IPS-15b (cell line): ENCODE data around the gene PCDH15.

Source experiments
- H3K27me3 ChIP-seq: one replicate; pipeline ENCODE4 v1.6.1; 2013; ENCODE audit warnings: low read length; ENCODE audit not compliant: control insufficient read depth, insufficient read depth
- H3K36me3 ChIP-seq: one replicate; pipeline ENCODE4 v1.6.1; 2013; ENCODE audit warnings: low read length; ENCODE audit not compliant: control insufficient read depth, insufficient read depth
- H3K4me1 ChIP-seq: one replicate; pipeline ENCODE4 v1.6.1; 2013; ENCODE audit warnings: mild to moderate bottlenecking, low read length; ENCODE audit not compliant: control insufficient read depth, insufficient read depth
- H3K4me3 ChIP-seq: one replicate; pipeline ENCODE4 v1.5.1; 2013; ENCODE audit warnings: low read depth, low read length
- H3K9ac ChIP-seq: one replicate; pipeline ENCODE4 v1.6.1; 2013; ENCODE audit warnings: low read depth, mild to moderate bottlenecking, low read length
- H3K9me3 ChIP-seq: one replicate; pipeline ENCODE4 v1.6.1; 2013; ENCODE audit warnings: mild to moderate bottlenecking, low read length; ENCODE audit not compliant: control insufficient read depth, insufficient read depth

Gene PCDH15

GRCh38 chr10:53833908-53834307 is 967.1 kb downstream of the PCDH15 start:
- Histone ChIP-seq H3K27me3 (no peaks in the 10 kb centered on the region), H3K4me3 (no peak overlapping the region), H3K9me3 (no peaks in the 10 kb centered on the region)

GRCh38 chr10:53827261-53827660 is 973.8 kb downstream of the PCDH15 start:
- H3K9ac ChIP-seq, result no peak overlapping the region
- H3K9me3 ChIP-seq, result no peaks in the 10 kb centered on the region
- H3K4me1 ChIP-seq, result no peaks in the 10 kb centered on the region
- no peak overlapping the region for H3K4me3 ChIP-seq
- no peaks in the 10 kb centered on the region for H3K36me3 ChIP-seq
- H3K27me3 ChIP-seq, result no peaks in the 10 kb centered on the region

More at GRCh38 chr10:53833908-53834307, 967.1 kb downstream of the PCDH15 start:
- Histone ChIP-seq H3K36me3 (no peaks in the 10 kb centered on the region), H3K9ac (no peak overlapping the region), H3K4me1 (no peaks in the 10 kb centered on the region)

GRCh38 chr10:53808677-53809372 is 992.2 kb downstream of the PCDH15 start:
- H3K27me3 ChIP-seq, result no peaks in the 10 kb centered on the region

GRCh38 chr10:53786236-53786900 is 1014.7 kb downstream of the PCDH15 start:
- Histone ChIP-seq H3K4me1 (no peaks in the 10 kb centered on the region), H3K4me3 (no peak overlapping the region), H3K36me3 (no peaks in the 10 kb centered on the region), H3K27me3 (no peaks in the 10 kb centered on the region), H3K9ac (no peak overlapping the region), H3K9me3 (no peaks in the 10 kb centered on the region)

More at GRCh38 chr10:53808677-53809372, 992.2 kb downstream of the PCDH15 start:
- Histone ChIP-seq H3K9ac (no peak overlapping the region), H3K4me1 (no peaks in the 10 kb centered on the region), H3K9me3 (no peaks in the 10 kb centered on the region), H3K4me3 (no peak overlapping the region), H3K36me3 (no peaks in the 10 kb centered on the region)

GRCh38 chr10:53771701-53772100 is 1029.3 kb downstream of the PCDH15 start:
- H3K4me3 ChIP-seq, result no peak overlapping the region
- no peak overlapping the region for H3K9ac ChIP-seq

GRCh38 chr10:53770903-53771302 is 1030.1 kb downstream of the PCDH15 start:
- Histone ChIP-seq H3K27me3 (no peaks in the 10 kb centered on the region), H3K9me3 (no peaks in the 10 kb centered on the region), H3K4me1 (no peaks in the 10 kb centered on the region), H3K9ac (no peak overlapping the region), H3K36me3 (no peaks in the 10 kb centered on the region), H3K4me3 (no peak overlapping the region)

More at GRCh38 chr10:53771701-53772100, 1029.3 kb downstream of the PCDH15 start:
- Histone ChIP-seq H3K4me1 (no peaks in the 10 kb centered on the region), H3K36me3 (no peaks in the 10 kb centered on the region), H3K9me3 (no peaks in the 10 kb centered on the region), H3K27me3 (no peaks in the 10 kb centered on the region)

GRCh38 chr10:53765311-53765710 is 1035.7 kb downstream of the PCDH15 start:
- H3K27me3 ChIP-seq, result no peaks in the 10 kb centered on the region
- no peaks in the 10 kb centered on the region for H3K4me1 ChIP-seq
- no peaks in the 10 kb centered on the region for H3K9me3 ChIP-seq

GRCh38 chr10:53754596-53755250 is 1046.3 kb downstream of the PCDH15 start:
- Histone ChIP-seq H3K9ac (no peak overlapping the region), H3K4me3 (no peak overlapping the region), H3K9me3 (no peaks in the 10 kb centered on the region), H3K27me3 (no peaks in the 10 kb centered on the region), H3K4me1 (no peaks in the 10 kb centered on the region), H3K36me3 (no peaks in the 10 kb centered on the region)

More at GRCh38 chr10:53765311-53765710, 1035.7 kb downstream of the PCDH15 start:
- Histone ChIP-seq H3K36me3 (no peaks in the 10 kb centered on the region), H3K4me3 (no peak overlapping the region), H3K9ac (no peak overlapping the region)
